ENCODE results near the gene PPWD1.

DNA sequence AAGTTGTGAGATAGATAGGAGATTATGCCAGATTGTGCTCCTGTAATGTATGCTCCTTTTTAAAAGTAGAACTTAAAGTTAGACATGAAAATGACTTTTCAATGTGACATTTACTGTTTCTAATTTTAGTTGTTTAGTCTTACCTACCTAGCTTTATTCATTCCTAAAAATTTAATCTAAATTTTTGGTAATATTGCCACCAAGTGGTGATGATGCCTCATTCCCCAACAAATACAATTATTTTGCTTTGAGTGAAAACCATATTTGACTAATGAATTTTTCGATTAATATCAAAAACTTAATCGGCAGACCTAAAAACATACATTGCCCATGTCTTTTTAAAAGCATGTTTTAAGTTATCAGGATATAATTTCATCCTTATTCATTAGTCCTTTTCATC is 25.6 kb downstream of the PPWD1 start:
- TF ChIP-seq POLR2A (IDR thresholded peaks at IDR 0.05; ENCODE audit: low read depth, low read length): no peak
- no peak for TF ChIP-seq TAF1 (IDR thresholded peaks at IDR 0.05; ENCODE audit: low read depth, low read length)
- TF ChIP-seq PAX5 (IDR thresholded peaks at IDR 0.05; ENCODE audit: insufficient read depth, low read length, severe bottlenecking): no peak
- no peak for TF ChIP-seq POLR2AphosphoS5 (IDR thresholded peaks at IDR 0.05; ENCODE audit: low read depth, low read length)
- TF ChIP-seq SPI1 (IDR thresholded peaks at IDR 0.05; ENCODE audit: low read depth, low read length): no peak
- TF ChIP-seq POU2F2 (IDR thresholded peaks at IDR 0.05; ENCODE audit: low read depth, low read length): no peak
